PC-9 (cell line): ENCODE measurements around the gene SLIT1. TPM values are rescaled to one million over a fixed set of nuclear protein-coding genes. Genes with fewer than 3 reads are reported as not detected.
A peak's percentile ranks its signal among the peaks of the same experiment; 100 is the strongest.

Experiments used
- BruUV-seq: library from RNA; stranded (reverse); fragments of 400-500 nt; replicated peaks from 2 replicates; lab custom pipeline; 2021; lab: Mats Ljungman, UMichigan
- CTCF ChIA-PET: fragments of 300-600 bp; sonication (Branson Sonifier 250); formaldehyde crosslinking; loops from one replicate; lab custom pipeline; 2022; ENCODE audit warnings: antibody characterized with exemption; lab: Charles Lee
- POLR2A ChIA-PET: fragments of 300-600 bp; sonication (Branson Sonifier 250); formaldehyde crosslinking; loops from one replicate; lab custom pipeline; 2022; ENCODE audit warnings: antibody characterized with exemption; ENCODE audit not compliant: unreplicated experiment; lab: Charles Lee
- DNase-seq, 2 experiments: peaks; one replicate each; pipeline versions ENCODE4 v3.0.0 to v3.0.0-alpha.2; 2015 to 2022; ENCODE audit warnings: mixed read lengths in 1 of 2
- H2AFZ ChIP-seq: fragments of 200-600 bp; sonication (generic); 2 replicates; pipeline ENCODE4 v1.8.1; 2017; ENCODE audit warnings: antibody characterized with exemption
- H3F3A ChIP-seq: fragments of 200-600 bp; sonication (generic); 2 replicates; pipeline ENCODE4 v1.8.1; 2017; ENCODE audit warnings: antibody characterized with exemption, mild to moderate bottlenecking, low read depth; ENCODE audit not compliant: insufficient read depth
- H3K27ac ChIP-seq: fragments of 200-600 bp; sonication (generic); 2 replicates; pipeline ENCODE4 v1.6.1; 2016; ENCODE audit warnings: mixed run types
- H3K27me3 ChIP-seq: fragments of 200-600 bp; sonication (generic); 2 replicates; pipeline ENCODE4 v1.6.1; 2016; ENCODE audit warnings: low read depth, mixed run types; ENCODE audit not compliant: insufficient read depth
- H3K36me3 ChIP-seq: fragments of 200-600 bp; sonication (generic); 2 replicates; pipeline ENCODE4 v1.6.1; 2016; ENCODE audit warnings: low read depth, mixed run types
- H3K4me1 ChIP-seq: fragments of 200-600 bp; sonication (generic); replicated peaks from 2 replicates; pipeline ENCODE4 v1.6.1; 2016; ENCODE audit warnings: mixed run types; ENCODE audit not compliant: insufficient read depth
- H3K4me2 ChIP-seq: fragments of 200-600 bp; sonication (generic); 2 replicates; pipeline ENCODE4 v1.6.1; 2017; ENCODE audit warnings: mixed run types
- H3K4me3 ChIP-seq: fragments of 200-600 bp; sonication (generic); 2 replicates; pipeline ENCODE4 v1.6.1; 2016; ENCODE audit warnings: mixed run types
- H3K79me2 ChIP-seq: fragments of 200-600 bp; sonication (generic); 2 replicates; pipeline ENCODE4 v1.6.1; 2017; ENCODE audit warnings: low read depth, mixed run types
- H3K9me2 ChIP-seq: fragments of 200-600 bp; sonication (generic); 2 replicates; pipeline ENCODE4 v1.8.1; 2017; ENCODE audit warnings: mild to moderate bottlenecking; ENCODE audit not compliant: insufficient read depth
- H3K9me3 ChIP-seq: fragments of 200-600 bp; sonication (generic); 2 replicates; pipeline ENCODE4 v1.8.1; 2016; ENCODE audit warnings: low read depth; ENCODE audit not compliant: insufficient read depth
- H4K20me1 ChIP-seq: fragments of 200-600 bp; sonication (generic); 2 replicates; pipeline ENCODE4 v1.8.1; 2017; ENCODE audit not compliant: insufficient read depth
- EZH2 ChIP-seq: fragments of 200-600 bp; sonication (generic); IDR thresholded peaks from 2 replicates; pipeline ENCODE4 v1.8.0; 2017; ENCODE audit warnings: antibody characterized with exemption, low read depth
- intact Hi-C: fragments of 100-400 bp; cut with micrococcal nuclease; formaldehyde crosslinking; loops from one replicate; pipeline ENCODE4 v1.10.0; 2022; ENCODE audit not compliant: unreplicated experiment
- total RNA-seq: library from RNA; stranded (reverse); gene quantifications from 2 replicates; pipeline ENCODE4 v1.2.3, GENCODE V29; 2021
- TF ChIP-seq, protein P1 (sequence below): fragments of 200-600 bp; sonication (generic); conservative IDR thresholded peaks from 2 replicates; pipeline ENCODE4 v1.6.1; 2017; ENCODE audit warnings: mixed run types, antibody characterized with exemption, mild to moderate bottlenecking, moderate library complexity

Gene SLIT1
- total RNA-seq, 1 experiment from 2014 or later = not detected

DNA sequence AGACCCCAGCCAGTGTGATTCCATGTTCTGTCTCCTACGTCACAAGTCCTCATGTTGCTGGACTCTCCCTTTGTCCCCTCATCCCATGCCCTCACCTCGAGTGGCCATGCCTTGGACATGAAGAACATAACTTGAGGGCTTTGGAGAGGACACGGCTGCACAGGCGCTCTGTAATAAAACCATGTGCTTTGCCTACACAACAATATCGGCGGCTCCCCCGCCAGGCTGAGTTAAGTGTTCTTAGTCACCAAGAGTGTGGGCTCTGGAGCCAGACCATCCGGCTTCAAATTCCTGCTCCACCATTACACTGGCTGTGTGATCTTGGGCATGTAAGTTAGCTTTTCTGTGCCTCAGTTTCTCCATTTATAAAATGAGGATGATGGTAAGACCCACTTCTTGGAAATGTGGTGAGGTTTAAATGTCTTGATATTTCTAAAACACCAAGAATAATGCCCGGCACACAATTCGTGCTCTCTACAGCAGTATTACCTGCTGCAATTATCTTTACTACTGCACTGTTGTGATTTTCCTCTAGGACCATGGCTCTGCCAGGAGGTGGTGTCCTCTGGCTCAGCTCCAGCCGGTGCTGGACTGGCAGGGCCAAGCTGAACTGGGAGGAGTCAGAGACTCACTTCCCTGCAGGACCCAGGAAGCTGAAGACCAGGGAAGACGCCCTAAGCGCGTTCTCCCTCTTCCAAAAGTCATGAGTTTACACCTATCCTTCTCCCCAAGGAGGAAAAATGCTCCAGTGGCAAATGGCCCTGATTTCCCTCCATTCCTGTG is 15.7 kb downstream of the SLIT1 start:
- Histone ChIP-seq H3K9me3 (no peaks in the 10 kb centered on the region), H3K27ac (no peak overlapping the region), H2AFZ (no peak overlapping the region), H3K79me2 (no peaks in the 10 kb centered on the region), H4K20me1 (no peaks in the 10 kb centered on the region), H3K4me3 (no peak overlapping the region), H3K9me2 (no peaks in the 10 kb centered on the region), H3K36me3 (no peaks in the 10 kb centered on the region), H3K4me2 (no peak overlapping the region), H3K27me3 (0 out of 2 replicates have a peak, but pooled peaks cover 3% of the 10 kb centered on the region), H3K4me1 (no peaks in the 10 kb centered on the region), H3F3A (no peaks in the 10 kb centered on the region)
- intact Hi-C loops = no loop called here
- POLR2A ChIA-PET = no interaction called here
- TF ChIP-seq, protein P1, sequence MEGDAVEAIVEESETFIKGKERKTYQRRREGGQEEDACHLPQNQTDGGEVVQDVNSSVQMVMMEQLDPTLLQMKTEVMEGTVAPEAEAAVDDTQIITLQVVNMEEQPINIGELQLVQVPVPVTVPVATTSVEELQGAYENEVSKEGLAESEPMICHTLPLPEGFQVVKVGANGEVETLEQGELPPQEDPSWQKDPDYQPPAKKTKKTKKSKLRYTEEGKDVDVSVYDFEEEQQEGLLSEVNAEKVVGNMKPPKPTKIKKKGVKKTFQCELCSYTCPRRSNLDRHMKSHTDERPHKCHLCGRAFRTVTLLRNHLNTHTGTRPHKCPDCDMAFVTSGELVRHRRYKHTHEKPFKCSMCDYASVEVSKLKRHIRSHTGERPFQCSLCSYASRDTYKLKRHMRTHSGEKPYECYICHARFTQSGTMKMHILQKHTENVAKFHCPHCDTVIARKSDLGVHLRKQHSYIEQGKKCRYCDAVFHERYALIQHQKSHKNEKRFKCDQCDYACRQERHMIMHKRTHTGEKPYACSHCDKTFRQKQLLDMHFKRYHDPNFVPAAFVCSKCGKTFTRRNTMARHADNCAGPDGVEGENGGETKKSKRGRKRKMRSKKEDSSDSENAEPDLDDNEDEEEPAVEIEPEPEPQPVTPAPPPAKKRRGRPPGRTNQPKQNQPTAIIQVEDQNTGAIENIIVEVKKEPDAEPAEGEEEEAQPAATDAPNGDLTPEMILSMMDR = no peak
- no peak for TF ChIP-seq EZH2
- BruUV-seq = no TSS peak
- DNase-seq = peak; percentile 32 to 36
- CTCF ChIA-PET = no interaction called here

GRCh38 chr10:97169063-97169462 is 16.7 kb downstream of the SLIT1 start:
- Histone ChIP-seq H3K27me3 (0 out of 2 replicates have a peak, but pooled peaks cover 3% of the 10 kb centered on the region), H3F3A (no peaks in the 10 kb centered on the region), H3K9me2 (no peaks in the 10 kb centered on the region), H3K27ac (no peak overlapping the region), H3K4me1 (no peaks in the 10 kb centered on the region), H2AFZ (no peak overlapping the region), H3K4me2 (no peak overlapping the region), H3K9me3 (no peaks in the 10 kb centered on the region), H3K4me3 (no peak overlapping the region), H4K20me1 (no peaks in the 10 kb centered on the region), H3K36me3 (no peaks in the 10 kb centered on the region), H3K79me2 (no peaks in the 10 kb centered on the region)
- no TSS peak for BruUV-seq
- DNase-seq = no peak
- TF ChIP-seq EZH2 = no peak
- TF ChIP-seq, protein P1 = no peak
- intact Hi-C loops = no loop called here
- POLR2A ChIA-PET = no interaction called here
- CTCF ChIA-PET = no interaction called here

GRCh38 chr10:97168645-97169044 is 17.1 kb downstream of the SLIT1 start:
- Histone ChIP-seq H3K4me3 (no peak overlapping the region), H3K9me2 (no peaks in the 10 kb centered on the region), H3K4me2 (no peak overlapping the region), H3K27ac (no peak overlapping the region), H4K20me1 (no peaks in the 10 kb centered on the region), H3K9me3 (no peaks in the 10 kb centered on the region), H3F3A (no peaks in the 10 kb centered on the region), H2AFZ (no peak overlapping the region), H3K27me3 (0 out of 2 replicates have a peak, but pooled peaks cover 3% of the 10 kb centered on the region), H3K36me3 (no peaks in the 10 kb centered on the region), H3K4me1 (no peaks in the 10 kb centered on the region), H3K79me2 (no peaks in the 10 kb centered on the region)
- no peak for DNase-seq
- TF ChIP-seq, protein P1 = no peak
- TF ChIP-seq EZH2 = no peak
- no TSS peak for BruUV-seq
- CTCF ChIA-PET = no interaction called here
- intact Hi-C loops = no loop called here
- POLR2A ChIA-PET = no interaction called here
